GM21717 (cell line): ENCODE measurements around the gene SNX18.

Experiments
- ATAC-seq: cut with Tn5 transposase; IDR thresholded peaks from one replicate; pipeline ENCODE4 v1.9.1; 2021; ENCODE audit warnings: mild to moderate bottlenecking, moderate library complexity; ENCODE audit not compliant: unreplicated experiment

Gene SNX18

DNA sequence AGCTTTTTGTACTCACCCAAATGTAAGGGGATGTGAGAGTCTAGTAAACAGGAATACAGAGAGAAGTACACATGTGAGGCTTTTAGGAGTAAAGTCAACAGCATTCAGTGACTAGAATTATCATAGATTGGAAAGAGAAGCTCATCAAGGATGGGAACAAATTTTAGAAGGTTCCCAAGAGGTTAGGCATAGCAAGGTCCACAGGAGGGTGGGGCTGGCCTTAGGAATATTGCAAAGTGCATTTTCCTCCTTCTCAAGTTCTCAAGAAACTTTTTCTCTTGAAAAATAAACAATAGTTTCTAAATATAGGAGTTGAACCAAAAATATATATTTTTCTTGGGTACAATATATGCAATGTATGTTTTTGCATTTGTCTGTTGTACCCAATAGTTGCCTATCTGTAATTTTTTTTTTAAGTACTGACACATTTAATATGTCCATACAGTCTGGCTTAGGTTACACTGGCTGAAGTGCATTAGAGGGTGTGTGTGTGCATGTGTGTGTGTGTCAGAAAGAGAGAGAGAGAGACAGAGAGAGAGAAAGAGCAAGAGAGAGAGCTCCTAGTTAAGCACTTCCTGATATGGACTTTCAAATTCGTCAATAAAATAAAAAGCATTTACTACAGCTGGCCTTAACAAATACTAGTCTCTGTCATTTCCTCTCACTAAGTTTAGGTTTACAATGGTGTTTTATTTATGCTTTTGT, 62.2 kb downstream of the SNX18 start:
- ATAC-seq, result no peak

DNA sequence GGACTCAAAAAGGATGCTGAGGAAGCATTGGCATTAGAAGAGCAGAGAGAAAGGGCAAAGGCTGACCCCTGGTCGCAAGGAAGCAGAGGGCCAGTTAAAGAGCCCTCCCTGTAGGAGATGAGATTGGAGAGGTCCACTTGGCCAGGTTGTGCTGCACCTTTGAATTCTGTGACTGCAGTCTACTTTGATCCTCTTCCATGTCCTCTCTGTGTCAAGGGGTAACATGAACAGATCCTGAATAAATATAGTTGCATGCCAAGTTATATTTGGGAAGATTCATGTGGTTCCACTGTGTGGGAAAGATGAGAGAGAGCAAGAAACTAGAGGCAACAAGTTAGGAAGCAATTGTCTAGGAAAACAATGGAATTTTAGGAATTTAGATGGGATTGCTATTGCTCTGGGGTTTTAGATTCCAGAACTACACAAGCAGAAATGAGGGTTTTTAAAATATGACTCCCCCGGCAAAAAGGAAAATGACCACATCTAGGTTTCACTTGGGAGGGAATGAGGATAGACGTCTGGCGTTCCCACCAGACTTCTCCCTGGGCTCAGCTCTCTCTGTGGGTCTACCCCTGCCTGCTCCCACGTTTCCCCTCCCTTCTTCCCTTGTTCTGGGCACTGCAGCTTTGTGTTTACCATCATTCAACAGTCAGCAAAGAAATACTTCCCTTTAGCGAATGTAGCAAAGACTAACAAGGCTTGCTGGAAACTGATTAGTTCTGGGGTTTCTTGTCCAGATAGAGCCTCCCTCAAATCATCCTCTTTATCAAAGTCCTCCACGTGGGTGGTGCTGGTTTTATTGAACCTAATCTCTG, 63.6 kb downstream of the SNX18 start:
- ATAC-seq, result no peak

DNA sequence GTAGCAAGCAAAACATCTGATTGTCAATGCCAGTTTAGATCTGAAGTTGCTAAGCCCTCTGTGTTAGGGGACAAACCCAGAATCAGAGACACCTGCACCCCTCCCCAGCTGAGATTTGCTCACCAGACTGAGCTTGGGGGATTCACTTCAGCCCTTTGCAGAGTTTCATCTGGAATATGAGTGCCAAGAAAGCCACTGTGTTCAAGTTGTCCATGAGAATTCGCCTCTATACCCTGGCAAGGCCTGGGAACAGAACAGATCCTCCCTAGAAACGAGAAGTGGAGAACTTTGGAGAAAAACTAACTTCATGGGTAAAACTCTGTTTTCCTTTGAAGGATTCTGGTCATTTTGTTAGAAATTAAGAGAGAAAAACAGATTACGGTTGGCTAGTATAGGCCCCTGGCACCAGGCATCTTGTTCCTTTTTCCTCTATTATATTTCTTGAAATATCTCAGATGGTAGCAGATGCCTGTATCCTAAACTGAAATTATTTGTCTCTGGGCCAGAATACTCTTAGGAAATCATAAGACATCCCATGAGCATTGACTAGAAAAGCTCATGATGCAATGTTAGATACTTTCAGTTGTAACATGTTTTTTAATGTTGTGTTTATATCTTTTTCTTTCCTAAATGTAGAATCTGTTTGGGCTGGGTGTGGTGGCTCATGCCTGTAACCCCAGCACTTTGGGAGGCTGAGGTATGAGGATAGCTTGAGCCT, 64.4 kb downstream of the SNX18 start:
- ATAC-seq, result no peak

DNA sequence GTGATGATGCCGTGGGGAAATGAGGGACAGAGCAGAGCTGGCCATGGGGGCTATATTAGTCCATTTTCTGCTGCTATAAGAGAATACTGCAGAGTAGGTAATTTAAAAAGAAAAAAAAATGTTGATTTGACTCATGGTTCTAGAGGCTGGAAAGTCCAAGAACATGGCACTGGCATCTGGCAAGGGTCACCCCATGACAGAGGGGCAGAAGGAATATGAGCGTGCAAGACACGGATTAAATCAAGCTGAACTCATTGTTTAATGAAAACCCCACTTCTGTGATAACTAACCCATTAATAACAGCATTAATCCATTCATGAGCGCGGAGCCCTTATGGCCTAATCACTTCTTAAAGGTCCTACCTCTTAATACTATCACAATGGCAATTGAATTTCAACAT, 68.8 kb downstream of the SNX18 start:
- ATAC-seq, result no peak

DNA sequence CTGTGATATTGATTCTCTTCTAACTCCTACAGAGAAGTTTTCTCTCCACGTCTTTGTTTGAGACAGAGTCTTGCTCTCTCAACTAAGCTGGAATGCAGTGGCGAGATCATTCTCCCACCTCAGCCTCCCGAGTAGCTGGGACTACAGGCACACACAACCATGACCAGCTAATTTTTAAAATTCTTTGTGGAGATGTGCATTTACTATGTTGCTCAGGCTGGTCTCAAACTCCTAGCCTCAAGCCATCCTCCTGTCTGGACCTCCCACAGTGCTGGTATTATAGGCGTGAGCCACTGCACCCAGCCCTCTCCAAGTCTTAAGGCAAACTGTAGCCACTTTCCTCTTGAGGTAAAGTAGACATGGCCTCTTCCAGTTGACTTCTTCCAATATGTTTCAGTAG, 72.2 kb downstream of the SNX18 start:
- no peak for ATAC-seq

DNA sequence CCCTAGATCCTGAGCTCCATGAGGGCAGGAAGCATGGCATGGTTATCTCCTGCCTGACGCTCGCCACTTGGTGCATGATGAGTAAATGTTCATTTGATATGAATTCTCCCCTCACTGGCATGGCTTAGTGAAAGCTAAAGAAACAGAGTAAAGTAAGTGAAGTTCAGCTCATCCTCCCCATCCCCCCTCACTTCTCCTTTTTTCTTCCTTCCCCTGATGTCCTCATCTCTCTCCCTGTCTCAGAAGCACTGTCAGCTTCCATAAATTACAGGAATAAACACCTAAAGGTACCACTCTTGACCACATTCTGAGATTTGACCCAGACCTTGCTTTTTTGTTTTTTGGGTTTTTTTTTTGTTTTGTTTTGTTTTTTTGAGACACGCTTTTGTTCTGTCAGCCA, 73.3 kb downstream of the SNX18 start:
- no peak for ATAC-seq

DNA sequence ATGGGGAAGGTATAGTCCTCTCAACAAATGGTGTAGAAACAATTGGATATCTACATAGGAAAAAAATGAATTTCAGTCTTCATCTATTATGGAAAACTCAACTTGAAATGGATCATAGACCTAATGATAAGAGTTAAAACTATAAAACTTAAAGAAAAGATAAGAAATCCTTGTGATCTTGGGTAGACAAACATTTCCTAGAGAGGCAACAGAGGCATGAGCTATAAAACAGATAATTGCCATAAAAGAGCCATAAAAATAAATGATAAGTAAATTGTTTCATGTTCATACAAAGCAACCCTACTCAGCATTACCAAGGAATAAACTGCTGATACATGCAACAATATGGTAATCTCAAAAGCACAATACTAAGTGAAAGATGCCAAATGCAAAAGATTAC, 76.2 kb downstream of the SNX18 start:
- ATAC-seq, result no peak

DNA sequence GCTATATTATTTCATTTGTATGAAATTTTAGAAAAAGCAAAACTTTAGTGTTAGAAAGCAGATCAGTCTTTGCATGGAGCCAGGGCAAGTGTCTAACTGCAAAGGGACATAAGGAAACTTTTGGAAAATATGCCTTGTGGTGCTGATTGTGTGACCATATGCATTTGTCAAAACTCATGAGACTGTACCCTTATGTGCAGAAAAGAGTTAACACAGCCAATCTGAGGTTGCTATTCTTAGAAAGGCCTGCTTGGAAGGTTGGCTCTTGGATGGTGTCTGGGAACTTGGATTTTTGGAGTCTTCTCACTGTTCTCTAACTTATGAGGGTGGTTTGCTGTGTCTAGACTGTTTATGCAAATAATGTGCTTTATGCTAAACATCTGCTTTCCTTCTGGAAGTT, 76.6 kb downstream of the SNX18 start:
- ATAC-seq, result no peak

DNA sequence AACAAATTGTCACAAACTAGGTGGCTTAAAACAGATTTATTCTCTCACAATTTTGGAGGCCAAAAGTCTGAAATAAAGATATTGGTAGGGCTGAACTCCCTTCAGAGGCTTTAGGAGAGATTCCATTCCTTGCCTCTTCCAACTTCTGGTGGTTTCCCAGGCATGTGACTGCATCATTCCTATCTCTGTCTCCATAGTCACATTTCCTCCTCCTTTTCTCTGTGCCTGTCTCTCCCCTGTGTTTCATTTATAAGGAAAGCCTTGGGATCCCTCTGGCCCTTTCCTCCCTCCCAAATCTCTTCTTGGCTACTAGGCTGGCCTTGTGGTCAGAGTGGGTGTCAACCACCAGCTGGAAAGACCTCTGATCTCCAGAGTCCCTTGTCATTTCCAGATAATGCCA, 78.2 kb downstream of the SNX18 start:
- ATAC-seq, result no peak
